Measurements from ENCODE around the gene CASKIN1.

GRCh38 chr16:2194166-2194834 is 2.1 kb downstream of the CASKIN1 start:
- TF ChIP-seq CTCF (IDR thresholded peaks at IDR 0.05) = no peak
- no peak for TF ChIP-seq POLR2A (IDR thresholded peaks at IDR 0.05)
